Measurements from ENCODE around the gene PBRM1.
"Not testable (repeated sequence)": the region's sequence is repeated elsewhere in the genome, so short reads cannot be mapped to it uniquely, and the experiment has no call there.

PBRM1 gene

GRCh38 chr3:52685709-52686691 is at the start of gene PBRM1, which contains the start of gene GNL3:
Gene PBRM1, minus strand, starts transcription at chr3:52685913.
Gene GNL3, plus strand, starts transcription at chr3:52686032. Its CDS starts 61 bp downstream, at chr3:52686093.
- peak; percentile 96 for DNase-seq

- DNase-seq = no peak
Observed at GRCh38 chr3:52733256-52733891, 47.7 kb upstream of the PBRM1 start.

GRCh38 chr3:52731590-52731989 is 45.9 kb upstream of the PBRM1 start:
- DNase-seq = no peak

GRCh38 chr3:52730681-52731080 is 45.0 kb upstream of the PBRM1 start:
- DNase-seq = no peak

GRCh38 chr3:52728753-52729152 is 43.0 kb upstream of the PBRM1 start:
- DNase-seq = not testable (repeated sequence)

- DNase-seq = no peak
Observed at GRCh38 chr3:52724511-52724910, 38.8 kb upstream of the PBRM1 start.

GRCh38 chr3:52723935-52724334 is 38.2 kb upstream of the PBRM1 start:
- no peak for DNase-seq

GRCh38 chr3:52722491-52722890 is 36.8 kb upstream of the PBRM1 start:
- DNase-seq = no peak

- no peak for DNase-seq
Observed at GRCh38 chr3:52721730-52722008, 36.0 kb upstream of the PBRM1 start.

GRCh38 chr3:52721002-52721729 is 35.5 kb upstream of the PBRM1 start:
- peak; percentile 99 for DNase-seq

GRCh38 chr3:52719618-52720017 is 33.9 kb upstream of the PBRM1 start:
- no peak for DNase-seq

- DNase-seq = peak in 1 of 2 experiments; percentile 10
Observed at GRCh38 chr3:52715714-52716305, 30.1 kb upstream of the PBRM1 start.

- DNase-seq = no peak
Observed at GRCh38 chr3:52714335-52715302, 28.9 kb upstream of the PBRM1 start.

GRCh38 chr3:52712291-52713212 is 26.8 kb upstream of the PBRM1 start:
- no peak for DNase-seq

GRCh38 chr3:52710512-52710911 is 24.8 kb upstream of the PBRM1 start:
- no peak for DNase-seq

GRCh38 chr3:52707585-52707984 is 21.9 kb upstream of the PBRM1 start:
- no peak for DNase-seq

GRCh38 chr3:52705688-52706686 is 20.3 kb upstream of the PBRM1 start, which contains the start of the genes GLT8D1 and SPCS1:
Gene GLT8D1, minus strand, starts transcription at chr3:52705791. Its CDS starts 5,331 bp downstream, at chr3:52700460.
Gene SPCS1, plus strand, starts transcription at chr3:52706106. Its CDS starts 141 bp downstream, at chr3:52706247.
- DNase-seq = peak; percentile 86 to 87

GRCh38 chr3:52705438-52705687 is 19.6 kb upstream of the PBRM1 start:
- no peak for DNase-seq
